ENCODE results near the gene MPRIP.

MPRIP gene

DNA sequence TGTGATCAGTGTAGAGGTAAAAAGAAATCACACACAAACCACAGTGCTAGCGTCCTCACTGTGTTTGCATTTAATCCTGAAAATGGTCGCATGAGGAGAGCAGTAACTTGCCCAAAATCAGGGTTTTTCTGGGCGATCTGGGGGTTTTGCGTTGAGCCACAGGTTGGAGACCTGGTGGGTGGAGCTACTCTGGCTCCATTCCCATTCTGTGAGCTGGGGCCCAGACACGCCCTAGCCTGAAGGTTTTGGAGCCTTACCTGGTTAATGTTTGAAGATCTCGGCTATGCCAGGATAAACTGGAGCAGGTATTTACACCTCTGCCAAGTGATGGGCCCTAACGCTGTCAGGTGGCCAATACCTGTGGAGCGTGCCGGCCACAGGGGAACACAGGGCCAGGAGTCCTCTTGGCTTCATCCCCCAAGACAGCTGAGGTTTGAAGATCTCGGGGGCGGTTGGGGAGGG, 48.4 kb downstream of the MPRIP start:
- no peak for DNase-seq

DNA sequence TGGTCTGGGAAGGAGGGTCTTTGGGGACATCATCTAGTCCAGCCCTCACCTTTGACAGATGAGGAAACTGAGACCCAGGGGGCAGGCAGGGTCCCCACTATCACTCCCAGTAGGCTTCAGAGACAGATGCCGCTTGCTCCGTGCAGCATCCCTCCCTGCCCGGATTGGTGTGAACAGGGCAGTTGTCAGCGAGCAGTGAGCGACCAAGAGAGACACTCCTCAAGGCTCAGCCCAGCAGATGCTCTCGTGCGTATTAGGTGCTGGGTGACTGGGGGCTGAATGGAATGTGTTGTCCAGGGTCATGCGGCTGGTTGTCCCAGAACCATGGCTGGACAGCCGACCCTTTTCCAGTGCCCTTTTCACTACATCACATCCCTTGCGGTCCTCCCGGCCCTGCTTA, 49.0 kb downstream of the MPRIP start:
- DNase-seq: no peak

DNA sequence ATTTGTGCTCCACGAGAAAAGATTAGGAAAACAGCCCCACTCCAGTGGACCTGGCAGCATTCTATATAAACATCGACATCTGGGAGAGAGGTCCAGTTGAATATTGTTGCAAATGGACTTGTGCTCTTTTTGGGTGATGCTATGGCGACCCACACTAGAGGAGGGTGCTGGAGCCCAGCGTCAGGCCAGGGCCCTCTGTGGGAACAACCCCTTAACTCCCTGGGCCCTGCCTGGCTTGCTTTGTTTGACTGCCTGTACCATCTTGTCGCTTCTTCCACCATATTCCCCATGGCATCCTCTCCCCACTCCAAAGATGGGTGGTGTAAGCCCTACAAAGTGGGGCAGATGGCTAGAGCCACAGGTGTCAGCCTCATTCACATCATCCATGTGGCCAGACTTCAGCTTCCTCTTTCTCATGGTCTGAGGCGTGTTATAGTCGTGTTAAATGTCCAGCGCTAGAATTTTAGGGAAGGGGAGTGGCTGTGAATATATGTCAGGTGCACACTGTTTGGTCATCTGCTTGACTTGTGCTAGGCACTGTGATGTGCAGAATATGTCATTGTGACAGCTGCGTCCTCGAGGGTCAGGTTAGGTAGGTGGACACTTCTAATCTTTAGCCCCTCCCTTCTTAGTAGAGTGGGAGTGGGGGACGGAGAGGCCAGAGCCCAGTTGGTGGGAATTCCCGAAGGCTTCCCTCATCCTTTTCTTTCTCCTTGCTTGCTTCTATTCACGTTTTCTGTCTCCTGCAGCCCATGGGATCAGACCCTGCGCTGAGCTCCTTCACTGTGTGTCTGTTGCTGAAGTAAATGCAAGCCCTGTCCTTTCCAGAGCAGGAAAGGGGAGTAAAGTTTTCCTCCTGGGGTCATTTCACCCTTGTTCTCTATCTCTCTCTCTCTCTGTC, 49.8 kb downstream of the MPRIP start:
- no peak for DNase-seq

DNA sequence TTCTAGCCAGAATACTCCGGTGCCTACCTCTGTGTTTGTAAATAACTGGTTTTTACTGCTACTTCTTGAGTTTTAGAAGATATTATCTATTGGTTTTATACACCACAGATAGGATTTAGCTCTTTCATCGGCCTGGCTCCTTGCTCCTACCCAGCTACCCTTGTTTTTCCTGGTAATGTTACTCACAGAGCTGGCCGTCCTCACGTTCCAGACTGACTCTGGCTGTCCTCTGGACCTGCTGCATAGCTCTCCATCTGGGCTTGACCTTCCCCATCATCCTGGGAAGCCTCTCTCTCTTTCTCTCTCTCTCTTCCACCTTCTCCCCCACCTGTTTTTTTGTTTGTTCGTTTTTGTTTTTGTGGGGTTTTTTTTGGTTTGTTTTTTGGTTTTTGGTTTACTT, 51.5 kb downstream of the MPRIP start:
- no peak for DNase-seq

DNA sequence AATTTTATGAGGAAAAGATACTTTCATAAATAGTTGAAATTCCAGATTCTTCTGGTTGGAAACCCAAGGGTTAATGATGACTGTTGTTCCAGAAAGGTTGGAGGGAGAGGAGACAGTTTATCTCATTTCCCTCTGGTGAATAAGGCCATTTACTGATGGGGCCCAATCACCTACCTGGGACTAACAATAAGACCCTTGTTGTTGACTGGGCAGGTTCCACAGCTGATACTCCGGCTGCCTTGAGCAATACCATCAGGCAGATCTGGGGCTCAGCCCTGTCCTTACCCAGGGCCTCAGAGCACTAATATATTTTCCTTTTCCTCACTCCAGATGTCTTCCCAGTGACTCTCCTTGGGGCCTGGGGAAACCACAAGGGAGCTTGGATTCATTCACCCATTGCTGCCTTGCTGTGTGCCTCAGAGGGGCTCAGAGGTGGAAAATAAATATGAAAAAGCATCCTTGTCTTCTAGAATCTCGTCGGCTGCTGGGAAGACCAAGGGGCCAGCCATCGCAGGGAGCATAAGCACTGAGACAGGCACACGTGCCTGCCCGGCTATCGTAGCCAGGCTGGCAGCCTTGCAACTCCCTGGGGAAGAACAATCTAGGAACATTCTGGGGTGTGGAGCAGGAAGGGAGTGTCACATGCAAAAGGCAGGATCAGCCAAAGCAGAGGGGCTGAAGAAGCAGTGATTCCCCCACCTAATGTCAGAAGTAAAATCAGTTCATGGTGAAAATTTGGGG, 54.4 kb downstream of the MPRIP start:
- DNase-seq: no peak

DNA sequence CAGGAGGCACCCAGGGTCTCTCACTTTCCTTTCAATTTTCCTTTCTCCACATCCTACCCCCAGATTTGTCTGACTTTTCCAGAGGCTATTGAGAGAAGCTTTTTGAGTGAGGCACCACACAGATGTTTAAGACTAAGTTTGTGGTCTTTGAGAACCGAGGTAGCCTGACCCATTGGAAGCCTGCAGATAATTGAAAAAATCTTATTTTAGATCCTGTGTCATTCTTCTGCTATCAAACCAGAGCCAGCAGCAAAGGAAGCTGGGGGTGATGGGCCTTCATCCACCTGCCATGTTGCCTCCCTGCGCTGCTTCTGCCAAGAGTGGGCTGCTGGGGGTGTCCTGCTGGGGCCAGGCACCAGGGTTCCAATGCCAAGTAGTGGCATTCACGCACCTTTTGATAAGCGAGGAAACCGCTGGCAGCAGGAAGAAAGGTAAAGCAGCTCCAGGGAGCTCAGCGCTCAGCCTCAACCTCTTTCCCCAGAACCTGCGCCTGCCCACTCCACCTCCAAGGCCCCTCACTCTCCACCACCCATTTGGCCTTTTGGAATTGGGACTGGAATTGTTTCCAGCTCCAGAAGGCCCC, 55.6 kb downstream of the MPRIP start:
- no peak for DNase-seq

DNA sequence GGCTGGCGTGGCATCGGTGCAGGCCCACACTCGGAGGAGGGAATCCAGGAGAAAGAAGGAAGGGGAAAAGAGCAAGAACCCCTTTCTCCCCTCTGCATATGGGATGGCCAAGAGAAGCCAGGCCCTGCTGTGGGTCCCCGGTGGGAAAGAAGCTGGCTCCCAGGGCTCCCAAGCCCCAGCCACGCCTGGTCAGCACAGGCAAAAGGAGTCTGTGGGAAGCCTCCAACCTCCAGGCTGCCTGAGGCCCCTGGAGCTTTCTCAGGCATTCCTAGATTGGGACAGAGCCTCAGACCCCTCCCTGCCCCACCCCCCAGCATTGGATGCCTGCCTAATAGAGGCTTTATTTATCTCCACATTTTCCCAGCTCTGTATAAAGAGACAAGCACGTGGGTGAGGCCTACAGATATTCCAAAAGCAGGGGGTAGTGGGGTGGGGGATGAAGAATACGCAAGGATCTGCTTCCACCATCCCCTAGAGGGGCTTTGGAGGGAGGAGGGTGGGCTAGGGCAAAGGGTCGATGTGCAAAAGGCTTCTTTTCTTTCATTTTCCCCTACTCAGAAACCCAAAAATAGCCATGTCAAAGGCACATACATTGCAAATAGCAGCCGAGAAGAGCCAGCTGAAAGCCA, 56.4 kb downstream of the MPRIP start:
- no peak for DNase-seq

DNA sequence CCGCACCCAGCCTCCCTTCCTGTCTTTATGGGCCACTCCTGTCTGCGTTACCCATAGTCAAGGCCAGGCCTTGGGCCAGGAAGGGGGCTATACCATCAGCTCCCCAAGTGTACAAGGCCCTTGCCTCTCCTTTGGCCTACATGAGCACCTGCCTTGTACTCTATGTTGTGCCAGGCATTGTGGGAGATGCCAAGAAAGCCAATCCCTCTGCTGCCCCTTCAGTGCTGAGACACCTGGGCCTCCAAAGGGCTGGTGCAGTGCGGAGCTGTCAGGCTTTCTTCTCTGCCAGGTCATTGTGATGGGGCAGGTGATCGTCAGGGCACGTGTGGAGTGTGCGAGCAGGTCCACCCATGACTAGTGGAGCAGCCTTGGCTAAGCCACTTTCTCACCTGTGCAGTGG, 59.9 kb downstream of the MPRIP start:
- no peak for DNase-seq

DNA sequence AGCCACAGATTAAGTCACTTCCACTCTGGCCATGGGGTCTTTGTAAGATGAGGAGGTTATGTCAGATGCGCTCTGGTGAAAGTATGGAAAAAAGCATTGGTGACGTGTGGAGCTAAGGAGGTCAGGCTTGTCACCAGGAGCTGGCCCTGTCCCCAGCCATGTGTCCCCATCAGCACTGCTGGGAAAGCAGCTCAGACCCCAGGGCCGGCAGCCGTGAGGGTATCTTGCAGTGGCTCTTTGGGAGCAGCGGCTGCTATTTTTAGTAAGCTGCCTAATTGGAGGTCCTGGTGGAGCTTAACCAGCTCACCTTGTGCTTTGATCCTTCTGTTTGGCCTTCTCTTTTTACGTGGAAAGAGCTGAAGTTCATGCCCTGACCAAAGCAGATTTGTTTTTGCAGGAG, 60.9 kb downstream of the MPRIP start:
- DNase-seq: no peak

DNA sequence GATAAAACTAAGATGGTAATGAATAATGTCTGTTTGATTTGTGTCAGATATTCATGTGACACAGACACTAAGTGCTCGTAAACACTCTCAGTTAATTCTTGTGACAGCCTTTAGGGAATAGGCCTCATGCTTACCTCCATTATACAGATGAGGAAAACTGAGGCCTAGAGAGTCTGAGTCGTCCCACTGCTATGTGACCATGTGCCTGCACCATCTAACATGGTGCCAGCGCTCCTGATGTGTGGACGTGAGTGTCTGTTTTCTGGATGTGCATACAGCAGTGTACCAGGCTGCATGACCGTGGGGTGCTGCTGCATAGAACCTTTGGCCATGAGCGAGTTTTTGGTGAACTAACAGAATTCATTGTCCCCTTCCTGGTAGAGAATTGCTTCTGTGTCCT, 61.8 kb downstream of the MPRIP start:
- DNase-seq: no peak

DNA sequence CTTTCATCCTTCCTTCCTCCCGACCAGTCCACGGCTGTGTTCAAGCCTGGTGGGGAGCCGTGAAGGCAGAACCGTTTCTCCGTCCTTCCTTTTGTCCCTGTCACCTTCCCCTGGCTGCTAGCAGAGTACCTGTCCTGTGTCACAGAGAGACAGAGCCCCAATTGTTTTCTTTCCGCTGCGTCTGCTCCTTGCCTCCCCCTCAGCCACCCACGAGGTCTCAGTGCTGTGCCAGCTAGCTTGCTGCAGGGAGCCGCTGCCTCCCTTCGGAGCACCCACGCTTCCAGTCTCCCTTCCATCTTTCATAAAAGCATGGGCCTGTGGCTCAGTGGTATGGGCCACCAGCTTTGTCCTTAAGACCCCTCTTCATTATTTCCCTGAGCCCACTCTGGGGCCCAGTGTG, 62.2 kb downstream of the MPRIP start:
- DNase-seq: no peak

DNA sequence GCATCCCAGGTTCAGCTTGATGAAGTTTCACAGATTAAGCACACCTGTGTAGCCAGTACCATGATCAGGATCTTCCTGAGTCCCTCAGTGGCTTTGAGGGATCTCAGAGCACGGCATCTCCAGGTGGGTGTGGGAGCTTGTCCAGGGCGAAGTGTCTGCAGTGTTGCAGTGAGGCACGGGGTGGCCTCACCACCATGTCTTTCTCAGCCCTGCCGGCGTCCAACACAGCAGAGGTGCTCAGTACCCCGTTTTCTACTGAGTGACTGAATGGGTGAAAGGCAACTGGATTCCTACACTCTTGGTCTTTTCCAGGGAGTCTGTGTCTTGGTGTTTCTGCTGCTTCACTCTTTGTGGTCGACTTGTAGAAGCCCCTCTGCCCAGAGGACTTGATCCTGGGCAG, 63.7 kb downstream of the MPRIP start:
- no peak for DNase-seq

DNA sequence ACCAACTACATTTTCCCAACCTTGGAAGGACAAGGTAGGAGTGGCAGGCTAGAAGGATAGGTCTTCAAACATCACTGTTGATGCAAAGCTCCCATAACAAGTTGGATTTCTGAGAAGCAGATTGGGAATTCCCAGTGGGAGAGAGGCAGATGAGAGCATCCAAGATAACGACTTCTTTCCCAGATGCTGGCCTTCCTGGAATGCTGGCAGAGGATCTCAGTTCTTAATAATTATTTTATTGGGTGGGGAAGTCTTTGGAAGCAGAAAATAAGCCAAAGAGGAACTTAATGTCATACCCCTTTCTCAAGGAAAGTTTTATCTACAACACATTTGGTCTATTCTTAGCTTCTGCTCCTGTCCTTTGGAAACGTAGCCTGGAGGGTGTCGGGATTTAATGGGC, 64.5 kb downstream of the MPRIP start:
- DNase-seq: no peak

DNA sequence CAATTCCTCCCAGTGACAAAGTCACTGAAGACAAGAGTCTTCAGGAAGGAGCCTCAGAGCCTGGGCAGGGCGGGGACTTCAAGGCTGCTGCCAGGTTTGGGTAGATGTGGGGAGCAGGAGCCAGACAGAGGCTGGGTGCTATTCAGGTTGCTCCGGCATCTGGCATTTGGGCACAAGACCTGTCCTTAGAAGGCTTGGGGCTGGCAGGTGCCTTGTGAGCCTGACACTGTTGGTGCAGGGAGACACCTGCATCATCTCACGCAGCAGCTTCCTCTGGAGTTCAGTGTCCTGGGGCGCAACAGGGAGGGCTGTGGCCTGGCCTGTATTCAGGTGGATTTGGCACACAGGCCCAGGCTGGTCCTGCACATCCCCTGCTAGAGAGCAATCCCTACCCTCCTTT, 65.0 kb downstream of the MPRIP start:
- no peak for DNase-seq

DNA sequence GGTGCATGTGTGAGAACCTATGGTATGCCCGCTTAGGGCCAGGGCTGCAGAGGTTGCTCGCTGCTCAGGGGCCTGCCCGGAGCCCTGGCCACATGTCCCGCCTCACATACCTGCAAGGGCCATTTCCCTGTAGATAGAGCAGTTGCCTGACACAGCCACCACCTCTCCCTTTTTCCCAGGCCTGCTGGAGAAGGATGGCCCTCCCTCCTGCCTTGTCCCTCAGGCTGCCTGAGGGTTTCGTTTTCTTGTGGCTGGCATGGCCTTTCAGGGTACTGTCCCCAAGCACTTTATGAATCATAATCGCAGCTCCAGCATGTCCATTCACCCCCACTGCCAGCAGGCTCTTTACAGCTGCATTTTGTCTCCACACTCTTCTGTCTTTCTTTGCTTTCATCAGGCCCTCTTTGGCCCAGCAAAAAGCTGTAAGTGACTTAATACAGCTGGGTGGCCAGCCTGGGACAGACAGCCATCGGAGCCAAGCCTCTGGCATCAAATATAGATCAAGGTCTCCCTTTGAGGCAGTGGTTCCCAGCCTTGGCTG, 65.7 kb downstream of the MPRIP start:
- no peak for DNase-seq

DNA sequence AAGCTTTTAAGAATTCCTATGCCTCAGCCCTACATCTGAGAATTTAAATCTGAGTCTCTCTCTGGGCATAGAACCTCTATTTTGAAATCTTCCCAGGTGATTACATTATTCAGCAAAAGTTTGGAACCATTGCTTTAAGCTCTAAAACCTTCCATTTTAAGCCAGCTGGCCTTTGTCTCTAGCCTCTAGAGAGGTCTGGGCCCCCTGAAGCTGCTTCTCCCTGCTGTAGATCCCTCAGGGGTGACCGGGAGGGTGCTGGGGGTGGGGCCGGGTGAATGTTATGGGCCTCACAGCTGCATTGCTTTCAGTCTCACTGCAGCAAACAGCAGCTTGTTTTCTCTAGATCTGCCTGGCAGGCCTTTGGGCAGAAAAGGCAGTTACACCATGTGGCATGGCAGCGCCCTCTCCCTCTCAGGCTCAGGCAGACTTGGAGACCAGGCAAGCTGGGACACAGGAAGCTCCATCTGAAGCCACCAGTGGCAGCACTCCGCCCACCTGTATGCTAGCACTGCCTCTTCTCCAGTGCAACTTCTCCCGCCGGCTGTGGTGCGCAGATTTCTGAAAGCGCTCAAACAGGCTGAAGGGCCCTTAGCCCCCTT, 66.3 kb downstream of the MPRIP start:
- DNase-seq: no peak

DNA sequence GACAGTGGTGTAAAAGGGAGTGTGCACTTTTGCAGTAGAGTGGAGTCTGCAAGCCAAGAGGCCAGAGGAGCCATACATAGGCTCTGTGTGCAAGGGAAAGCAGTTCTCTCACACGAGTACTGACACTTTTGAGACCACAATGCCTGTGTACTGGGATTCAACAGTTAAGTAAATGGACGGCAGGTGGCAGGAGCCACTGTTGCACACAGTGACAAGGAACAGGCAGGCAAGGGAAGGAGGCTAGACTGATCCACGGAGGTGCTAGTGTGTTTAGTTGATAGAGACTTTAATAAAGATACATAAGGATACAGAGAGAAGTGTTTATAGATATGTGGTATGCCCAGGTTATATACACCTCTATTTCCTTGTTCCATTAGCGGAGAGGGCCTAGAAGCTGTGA, 67.0 kb downstream of the MPRIP start:
- DNase-seq: no peak

DNA sequence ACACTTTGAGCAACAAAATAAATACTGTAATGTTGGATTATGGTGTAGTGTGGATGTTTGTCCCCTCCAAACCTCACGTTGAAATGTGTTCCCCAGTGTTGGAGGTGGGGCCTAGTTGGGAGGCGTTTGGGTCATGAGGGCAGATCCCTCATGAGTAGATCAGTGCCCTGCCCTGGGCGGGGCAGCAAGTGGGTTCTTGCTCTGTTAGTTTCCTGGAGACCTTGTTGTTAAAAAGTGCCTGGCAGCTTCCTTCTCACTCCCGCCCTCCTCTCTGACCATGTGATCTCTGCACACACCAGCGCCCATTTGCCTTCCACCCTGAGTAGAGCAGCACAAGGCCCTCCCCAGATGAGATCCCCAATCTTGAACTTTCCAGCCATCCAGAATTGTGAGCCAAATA, 67.7 kb downstream of the MPRIP start:
- no peak for DNase-seq

DNA sequence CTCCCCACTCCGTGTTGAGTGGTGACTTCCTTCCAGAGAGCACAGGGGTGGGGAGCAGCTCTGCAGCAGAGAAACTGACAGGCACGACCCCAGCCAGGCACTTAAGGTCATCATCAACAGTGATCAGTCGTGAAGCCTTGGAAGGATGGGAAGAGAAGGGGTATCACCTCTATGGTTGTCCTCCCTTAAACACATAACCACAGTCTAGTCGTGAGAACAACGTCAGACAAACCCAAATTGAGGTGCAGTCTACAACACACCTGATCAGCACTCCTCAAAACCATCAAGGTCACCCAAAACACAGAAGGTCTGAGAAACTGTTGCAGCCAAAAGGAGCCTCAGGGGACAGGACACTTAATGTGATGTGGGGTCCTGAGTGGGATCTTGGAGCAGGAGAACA, 68.3 kb downstream of the MPRIP start:
- DNase-seq: no peak

DNA sequence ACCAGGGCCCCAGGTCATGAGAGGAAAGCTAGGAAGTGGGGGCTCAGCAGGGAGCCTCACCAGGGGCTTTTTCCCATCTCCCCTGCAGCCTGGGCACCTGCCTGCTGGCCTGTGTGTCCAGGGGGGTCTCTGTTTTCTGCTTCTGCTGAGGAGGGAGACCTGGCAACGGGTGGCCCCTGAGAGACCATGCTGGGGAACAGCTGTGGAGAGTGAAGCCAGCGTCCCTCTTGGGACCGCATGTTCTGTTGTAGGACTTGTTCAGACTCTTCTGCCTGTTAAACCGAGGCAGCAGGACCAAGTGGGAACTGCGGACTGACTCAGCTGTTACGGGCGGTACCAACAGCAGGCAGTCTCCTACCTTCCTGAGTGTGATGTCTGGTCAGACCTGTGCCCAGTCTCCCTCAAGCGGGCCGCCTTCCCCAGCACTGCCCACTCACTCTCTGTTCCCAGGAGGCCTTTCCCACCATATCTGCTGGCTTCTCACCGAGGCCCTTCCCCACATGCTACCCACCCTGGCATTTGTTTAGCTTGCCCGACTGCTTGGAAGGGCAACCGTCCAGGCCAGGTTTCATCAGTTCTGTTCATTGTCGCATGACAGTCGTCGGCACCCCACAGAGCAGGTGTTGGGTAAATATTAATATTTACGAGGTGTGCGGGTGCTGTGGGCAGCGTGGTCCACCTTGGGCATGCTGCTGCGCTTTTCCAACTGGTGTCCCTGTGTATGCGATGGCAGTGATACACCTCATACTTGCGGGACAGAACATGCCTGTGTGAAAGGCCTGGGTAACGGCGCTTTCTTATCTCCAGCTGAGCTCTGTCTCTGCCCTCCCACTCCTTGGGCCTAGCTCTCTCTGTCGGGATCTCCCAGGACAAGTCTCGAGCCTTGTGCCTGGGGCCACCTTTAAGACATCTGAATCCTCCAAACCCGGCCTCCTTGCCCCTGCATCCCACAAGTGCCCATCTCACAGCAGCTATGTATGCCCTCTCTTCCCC, 69.4 kb downstream of the MPRIP start:
- DNase-seq: no peak

DNA sequence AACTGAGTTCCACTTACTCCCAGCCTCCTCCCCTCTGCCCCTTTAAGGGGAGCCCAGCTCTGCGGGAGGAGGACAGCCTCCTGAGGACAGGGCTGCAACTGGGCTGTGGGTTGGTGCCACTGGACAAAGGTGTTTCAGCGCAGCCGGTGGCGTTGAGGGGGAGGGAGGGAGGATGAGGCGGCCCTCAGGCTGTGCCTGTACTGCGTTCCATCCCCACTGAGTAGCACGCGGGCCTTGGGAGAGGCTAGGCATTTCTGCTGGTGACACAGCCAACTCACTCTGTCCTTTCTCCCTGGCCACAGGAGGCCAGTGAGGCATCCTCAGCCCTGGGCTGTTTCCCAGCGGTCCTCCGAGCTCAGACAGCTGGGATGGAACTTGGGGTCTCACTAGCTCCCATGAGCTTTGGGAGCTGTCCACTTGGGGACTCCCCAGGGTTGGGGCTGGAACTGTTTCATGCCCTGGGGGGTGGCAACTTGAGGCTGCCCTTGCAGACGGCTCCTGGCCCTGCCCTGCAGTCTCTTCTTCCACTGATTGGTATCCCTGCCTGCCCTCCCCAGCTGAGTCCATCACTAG, 70.5 kb downstream of the MPRIP start:
- no peak for DNase-seq
